HepG2 (cell line): ENCODE results near the gene H6PD. TPM values are rescaled to one million over a fixed set of nuclear protein-coding genes. Genes with fewer than 3 reads are reported as not detected.
A peak's percentile ranks its signal among the peaks of the same experiment; 100 is the strongest.

Experiments
- ATF1 ChIP-seq: IDR thresholded peaks from 2 replicates; pipeline ENCODE4 v1.6.1; 2016; ENCODE audit warnings: mild to moderate bottlenecking, control low read depth
- CERS6 ChIP-seq: sonication (generic); formaldehyde crosslinking; IDR thresholded peaks from 2 replicates; pipeline ENCODE4 v1.5.0; 2020; ENCODE audit warnings: missing genetic modification reagents
- CSRNP2 ChIP-seq: sonication (generic); formaldehyde crosslinking; conservative IDR thresholded peaks from 2 replicates; pipeline ENCODE4 v1.8.0; 2022; ENCODE audit warnings: low read depth, missing genetic modification reagents
- ETV5 ChIP-seq: IDR thresholded peaks from 2 replicates; pipeline ENCODE4 v1.6.1; 2018; ENCODE audit warnings: missing biosample characterization, missing genetic modification reagents, inconsistent platforms, borderline replicate concordance
- FOXK1 ChIP-seq: sonication (generic); formaldehyde crosslinking; IDR thresholded peaks from 2 replicates; pipeline ENCODE4 v1.4.0; 2020; ENCODE audit warnings: low read depth, missing genetic modification reagents, borderline replicate concordance
- GMEB1 ChIP-seq: sonication (generic); formaldehyde crosslinking; IDR thresholded peaks from 2 replicates; pipeline ENCODE4 v1.5.1; 2020; ENCODE audit warnings: missing genetic modification reagents, mild to moderate bottlenecking, borderline replicate concordance
- HOXA9 ChIP-seq: sonication (generic); formaldehyde crosslinking; IDR thresholded peaks from 2 replicates; pipeline ENCODE4 v1.8.1; 2022; ENCODE audit warnings: missing genetic modification reagents, mild to moderate bottlenecking, moderate library complexity, borderline replicate concordance
- MED13 ChIP-seq: sonication (generic); formaldehyde crosslinking; IDR thresholded peaks from 2 replicates; pipeline ENCODE4 v1.5.0; 2020; ENCODE audit warnings: missing genetic modification reagents
- MTF2 ChIP-seq: sonication (generic); formaldehyde crosslinking; IDR thresholded peaks from 2 replicates; pipeline ENCODE4 v1.5.0; 2020; ENCODE audit warnings: missing genetic modification reagents, borderline replicate concordance
- MXD1 ChIP-seq: sonication (generic); formaldehyde crosslinking; IDR thresholded peaks from 2 replicates; pipeline ENCODE4 v1.4.0; 2020; ENCODE audit warnings: mild to moderate bottlenecking, missing genetic modification reagents
- PRMT3 ChIP-seq: sonication (generic); formaldehyde crosslinking; IDR thresholded peaks from 2 replicates; pipeline ENCODE4 v1.8.1; 2022; ENCODE audit warnings: low read depth, mild to moderate bottlenecking, moderate library complexity, missing genetic modification reagents, borderline replicate concordance
- SAFB2 ChIP-seq: sonication (generic); formaldehyde crosslinking; IDR thresholded peaks from 2 replicates; pipeline ENCODE4 v1.5.1; 2020; ENCODE audit warnings: missing genetic modification reagents, low read depth, mild to moderate bottlenecking, borderline replicate concordance
- STAG1 ChIP-seq: sonication (generic); formaldehyde crosslinking; IDR thresholded peaks from 2 replicates; pipeline ENCODE4 v1.4.0; 2020; ENCODE audit warnings: missing genetic modification reagents
- ZBTB1 ChIP-seq: sonication (generic); formaldehyde crosslinking; IDR thresholded peaks from 2 replicates; pipeline ENCODE4 v1.4.0; 2020; ENCODE audit warnings: missing genetic modification reagents, borderline replicate concordance
- ZBTB43 ChIP-seq: sonication (generic); formaldehyde crosslinking; conservative IDR thresholded peaks from 2 replicates; pipeline ENCODE4 v1.4.0; 2020; ENCODE audit warnings: missing genetic modification reagents
- ZBTB7B ChIP-seq: sonication (generic); formaldehyde crosslinking; IDR thresholded peaks from 2 replicates; pipeline ENCODE4 v1.4.0; 2020; ENCODE audit warnings: missing genetic modification reagents
- ZFY ChIP-seq: sonication (generic); formaldehyde crosslinking; IDR thresholded peaks from 2 replicates; pipeline ENCODE4 v1.4.0; 2020; ENCODE audit warnings: missing genetic modification reagents
- ZNF678 ChIP-seq: sonication (generic); formaldehyde crosslinking; IDR thresholded peaks from 2 replicates; pipeline ENCODE4 v1.4.0; 2020; ENCODE audit warnings: mild to moderate bottlenecking, missing genetic modification reagents
- ZNF691 ChIP-seq: sonication (generic); formaldehyde crosslinking; IDR thresholded peaks from 2 replicates; pipeline ENCODE4 v1.4.0; 2020; ENCODE audit warnings: missing genetic modification reagents, low read depth, mild to moderate bottlenecking, borderline replicate concordance
- ZNF839 ChIP-seq: sonication (generic); formaldehyde crosslinking; IDR thresholded peaks from 2 replicates; pipeline ENCODE4 v1.4.0; 2020; ENCODE audit warnings: missing genetic modification reagents, mild to moderate bottlenecking, borderline replicate concordance
- polyA plus RNA-seq, 8 experiments: library from polyadenylated mRNA; depleted of rRNA in 3 of 8; stranded (reverse) in 7 of 8; unstranded in 1 of 8; fragments of >200 nt; fragmentation: Illumina TruSeq in 4 of 8; extraction: Trizol in 4 of 8; gene quantifications; 2 replicates each; pipeline versions ENCODE4 v1.2.1 to v1.2.3, GENCODE V29; 2011 to 2016; ENCODE audit warnings: low read depth in 4 of 8, missing spikeins in 1 of 8, mixed read lengths in 1 of 8; ENCODE audit not compliant: insufficient read depth in 1 of 8
- total RNA-seq, 5 experiments: library from RNA; depleted of rRNA; stranded (reverse); fragments of >200 nt; fragmentation: Illumina TruSeq; extraction: Trizol; gene quantifications; 2 replicates each; pipeline ENCODE4 v1.2.3, GENCODE V29; 2016; ENCODE audit warnings: low read depth in 1 of 5

Gene H6PD
- total and polyA plus RNA-seq, 2 of the 13 experiments (the other 11 are each of a cell fraction or from before 2014, with no cell fraction given): 9.3 to 14.1 TPM

GRCh38 chr1:9234223-9235095, at the start of gene H6PD (continued):
- TF ChIP-seq PRMT3 (CRISPR knock-in tag) (0 out of 2 replicates have a peak, but pooled peaks have one; percentile 61), ZNF678 (CRISPR knock-in tag) (peak; percentile 61; the same call in 1 of the 2 replicates), ZBTB7B (CRISPR knock-in tag) (peak; percentile 56; the same call in 1 of the 2 replicates), ZBTB43 (CRISPR knock-in tag) (peak; percentile 73), ZFY (CRISPR knock-in tag) (peak; percentile 99), GMEB1 (CRISPR knock-in tag) (peak; percentile 70), MXD1 (CRISPR knock-in tag) (peak; percentile 66; the same call in 1 of the 2 replicates), MED13 (CRISPR knock-in tag) (0 out of 2 replicates have a peak, but pooled peaks have one; percentile 68), CERS6 (no peak), MTF2 (no peak), HOXA9 (CRISPR knock-in tag) (0 out of 2 replicates have a peak, but pooled peaks have one; percentile 61), ATF1 (CRISPR knock-in tag) (peak; percentile 38; the same call in 1 of the 2 replicates), STAG1 (no peak), ZBTB1 (CRISPR knock-in tag) (no peak), CSRNP2 (CRISPR knock-in tag) (peak; percentile 68; the same call in 1 of the 2 replicates), FOXK1 (CRISPR knock-in tag) (peak; percentile 50; the same call in 1 of the 2 replicates), SAFB2 (peak; percentile 92), ETV5 (CRISPR knock-in tag) (peak; percentile 80; the same call in 1 of the 2 replicates), ZNF691 (CRISPR knock-in tag) (peak; percentile 68), ZNF839 (CRISPR knock-in tag) (0 out of 2 replicates have a peak, but pooled peaks have one; percentile 48)
